GM12878 (cell line): ENCODE measurements around the gene ZNF106. TPM values are rescaled to one million over a fixed set of nuclear protein-coding genes. Genes with fewer than 3 reads are reported as not detected.

Experiments
- ATAC-seq: fragments of 200-7000 bp; cut with Tn5 transposase; 3 replicates; pipeline ENCODE4 v1.9.1; 2020; ENCODE audit warnings: mild to moderate bottlenecking, moderate library complexity
- BruUV-seq: library from RNA; stranded (reverse); fragments of 400-500 nt; replicated peaks from 2 replicates; lab custom pipeline; 2021; lab: Mats Ljungman, UMichigan
- CTCF ChIA-PET: fragments of 300-600 bp; sonication (Branson Sonifier 250); formaldehyde crosslinking; extraction: SDS; loops from one replicate; lab custom pipeline; 2021; ENCODE audit warnings: inconsistent platforms; lab: Yijun Ruan, JAX
- POLR2A ChIA-PET: fragments of 350-600 bp; formaldehyde crosslinking; extraction: SDS; loops from one replicate; lab custom pipeline; 2021; ENCODE audit warnings: inconsistent platforms; lab: Charles Lee
- RAD21 ChIA-PET: fragments of 300-600 bp; sonication (Branson Sonifier 250); formaldehyde crosslinking; loops from one replicate; lab custom pipeline; 2023; ENCODE audit warnings: antibody characterized with exemption; ENCODE audit not compliant: unreplicated experiment; lab: Charles Lee
- SMC1A ChIA-PET: fragments of 300-600 bp; sonication (Branson Sonifier 250); formaldehyde crosslinking; loops from one replicate; lab custom pipeline; 2023; ENCODE audit not compliant: unreplicated experiment, uncharacterized antibody; lab: Charles Lee
- DNase-seq: peaks from one replicate; pipeline ENCODE4 v3.0.0-alpha.2; 2011; ENCODE audit warnings: low read depth, low spot score
- FAIRE-seq: peaks from 3 replicates; lab custom pipeline; 2011; peaks lifted over from hg19 to GRCh38; lab: Jason Lieb, UNC
- H2AFZ ChIP-seq: 2 replicates; pipeline ENCODE4 v1.6.0; 2011; ENCODE audit warnings: low read depth, low read length, control low read depth; ENCODE audit not compliant: control insufficient read depth
- H3K27ac ChIP-seq: 2 replicates; pipeline ENCODE4 v1.5.1; 2011; ENCODE audit warnings: control low read depth; ENCODE audit not compliant: control insufficient read depth, insufficient read depth
- H3K27me3 ChIP-seq, 2 experiments: replicated peaks in 1 of 2; 2 replicates each; pipeline versions ENCODE4 v1.6.0 to v1.6.1; 2011; ENCODE audit warnings: low read length in 1 of 2; ENCODE audit not compliant: control insufficient read depth in 2 of 2, insufficient read depth in 2 of 2
- H3K36me3 ChIP-seq, 2 experiments: 2 replicates each; pipeline ENCODE4 v1.5.1; 2011; ENCODE audit warnings: low read length in 1 of 2; ENCODE audit not compliant: control insufficient read depth in 2 of 2, insufficient read depth in 2 of 2
- H3K4me1 ChIP-seq: 2 replicates; pipeline ENCODE4 v1.6.1; 2011; ENCODE audit warnings: mild to moderate bottlenecking, low read length, moderate library complexity, mixed read lengths; ENCODE audit not compliant: control insufficient read depth, insufficient read depth
- H3K4me2 ChIP-seq: 2 replicates; pipeline ENCODE4 v1.6.0; 2011; ENCODE audit warnings: control low read depth; ENCODE audit not compliant: control insufficient read depth, insufficient read depth
- H3K4me3 ChIP-seq: fragments of 200-600 bp; sonication (generic); 2 replicates; pipeline ENCODE4 v1.5.1; 2016
- H3K79me2 ChIP-seq: 2 replicates; pipeline ENCODE4 v1.6.0; 2011; ENCODE audit warnings: low read length; ENCODE audit not compliant: control insufficient read depth, insufficient read depth
- H3K9ac ChIP-seq: 2 replicates; pipeline ENCODE4 v1.8.0; 2011; ENCODE audit warnings: low read length, control low read depth, mixed read lengths; ENCODE audit not compliant: control insufficient read depth, insufficient read depth
- H3K9me3 ChIP-seq: replicated peaks from 3 replicates; pipeline ENCODE4 v1.5.1; 2011; ENCODE audit warnings: mild to moderate bottlenecking, low read length; ENCODE audit not compliant: control insufficient read depth, insufficient read depth
- H4K20me1 ChIP-seq: 2 replicates; pipeline ENCODE4 v1.6.0; 2011; ENCODE audit not compliant: control insufficient read depth, insufficient read depth
- GATAD2B ChIP-seq: fragments of 450-650 bp; conservative IDR thresholded peaks from 2 replicates; pipeline ENCODE4 v1.6.1; 2017; ENCODE audit warnings: low read depth, mild to moderate bottlenecking, moderate library complexity
- HDGF ChIP-seq: fragments of 450-650 bp; IDR thresholded peaks from 2 replicates; pipeline ENCODE4 v1.6.1; 2016; ENCODE audit warnings: antibody characterized with exemption
- IKZF1 ChIP-seq: fragments of 450-650 bp; conservative IDR thresholded peaks from 2 replicates; pipeline ENCODE4 v1.6.1; 2017; ENCODE audit warnings: antibody characterized with exemption, mild to moderate bottlenecking
- MEF2A ChIP-seq: IDR thresholded peaks from 2 replicates; pipeline ENCODE4 v1.6.1; 2011; ENCODE audit warnings: low read depth, mild to moderate bottlenecking, low read length, moderate library complexity; ENCODE audit not compliant: insufficient read depth
- MXI1 ChIP-seq: fragments of 150-350 bp; IDR thresholded peaks from 2 replicates; pipeline ENCODE4 v1.6.1; 2011; ENCODE audit warnings: low read depth, mild to moderate bottlenecking, inconsistent platforms, low read length, improper control_type of control experiment
- RUNX3 ChIP-seq: IDR thresholded peaks from 2 replicates; pipeline ENCODE4 v1.6.1; 2012; ENCODE audit warnings: low read length, inconsistent platforms
- SRF ChIP-seq, 2 experiments: IDR thresholded peaks; 2 replicates each; pipeline ENCODE4 v1.6.1; 2011; ENCODE audit warnings: low read depth in 2 of 2, low read length in 2 of 2, mild to moderate bottlenecking in 1 of 2, moderate library complexity in 1 of 2
- TCF7 ChIP-seq: IDR thresholded peaks from 2 replicates; pipeline ENCODE4 v1.6.1; 2014; ENCODE audit warnings: antibody characterized with exemption, borderline replicate concordance
- ZBED1 ChIP-seq: IDR thresholded peaks from 2 replicates; pipeline ENCODE4 v1.6.1; 2016; ENCODE audit warnings: borderline replicate concordance
- WGBS: methylation state at CpG from one replicate; pipeline ENCODE4 v1.1.6; 2016; ENCODE audit warnings: low lambda C conversion rate; ENCODE audit not compliant: insufficient replicate concordance, insufficient coverage; ENCODE audit errors: missing lambda C conversion rate; 5-methylcytosine and 5-hydroxymethylcytosine counted together
- in situ Hi-C: fragments of 300-500 bp; cut with MboI; formaldehyde crosslinking; loops from 9 replicates; pipeline ENCODE4 v1.14.3; 2018; ENCODE audit warnings: mixed read lengths
- intact Hi-C: fragments of 100-400 bp; cut with micrococcal nuclease; formaldehyde crosslinking; loops from one replicate; pipeline ENCODE4 v1.14.2; 2022; ENCODE audit not compliant: unreplicated experiment
- polyA plus RNA-seq, 11 experiments: library from polyadenylated mRNA; depleted of rRNA in 4 of 11; unstranded in 6 of 11; stranded (reverse) in 5 of 11; fragments of >200 nt; fragmentation: Nextera tagmentation in 4 of 11; fragmentation: Illumina TruSeq in 1 of 11; extraction: Ambion mirVana in 4 of 11; extraction: Trizol in 1 of 11; gene quantifications; 1 replicate in 1 of 11; 2 replicates in 10 of 11; pipeline versions ENCODE4 v1.2.1 to v1.2.3, GENCODE V29; 2011 to 2016; ENCODE audit warnings: inconsistent platforms in 2 of 11, missing spikeins in 2 of 11, low read depth in 1 of 11
- total RNA-seq, 4 experiments: library from RNA; depleted of rRNA in 3 of 4; stranded (reverse); fragments of >200 nt in 3 of 4; fragmentation: Illumina TruSeq in 1 of 4; extraction: Trizol in 1 of 4; gene quantifications; 2 replicates each; pipeline versions ENCODE4 v1.2.1 to v1.2.3, GENCODE V29; 2013 to 2021
- TF ChIP-seq, protein P1 (sequence below): fragments of 450-650 bp; IDR thresholded peaks from 2 replicates; pipeline ENCODE4 v1.6.1; 2016; ENCODE audit warnings: mild to moderate bottlenecking
- TF ChIP-seq, protein P2 (sequence below): IDR thresholded peaks from 2 replicates; pipeline ENCODE4 v1.6.1; 2011; ENCODE audit warnings: low read depth, low read length, improper control_type of control experiment, borderline replicate concordance
- TF ChIP-seq, protein P3 (sequence below): IDR thresholded peaks from 2 replicates; pipeline ENCODE4 v1.6.1; 2011; ENCODE audit warnings: low read depth, mild to moderate bottlenecking, low read length, moderate library complexity, borderline replicate concordance; ENCODE audit errors: extremely low read depth
- TF ChIP-seq, protein P4 (sequence below): fragments of 150-350 bp; IDR thresholded peaks from 2 replicates; pipeline ENCODE4 v1.6.1; 2016; ENCODE audit warnings: low read depth, low read length
- TF ChIP-seq, protein P5 (sequence below): fragments of 450-650 bp; IDR thresholded peaks from 2 replicates; pipeline ENCODE4 v1.6.1; 2016; ENCODE audit warnings: mild to moderate bottlenecking, moderate library complexity, borderline replicate concordance

The ZNF106 gene
- total and polyA plus RNA-seq, 10 of the 15 experiments (the other 5 are each of a cell fraction or from before 2014, with no cell fraction given), result 10.7 to 45.3 (median 32.5) TPM

DNA sequence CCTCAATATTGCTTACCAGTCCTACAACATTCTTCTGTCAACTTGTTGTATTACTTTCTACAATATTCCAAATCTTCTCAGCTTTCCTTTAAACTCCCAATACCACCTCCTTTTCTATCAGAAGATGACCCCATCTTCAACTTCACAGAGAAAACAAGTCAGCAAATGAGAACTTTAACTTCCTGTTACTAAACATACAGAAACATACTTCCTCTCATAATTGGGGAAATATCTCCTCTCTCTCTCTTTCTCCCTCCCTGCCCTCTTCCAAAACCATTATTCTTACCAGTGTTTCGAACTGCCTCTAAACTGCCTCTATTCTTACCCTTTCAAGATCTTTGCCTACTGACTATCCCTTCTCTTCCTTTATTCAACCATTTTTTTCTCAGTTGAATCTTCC lies 2.7 kb upstream of the ZNF106 start:
- Histone ChIP-seq H3K79me2 (peaks cover 53% of the 10 kb centered on the region), H3K36me3 (no peaks in the 10 kb centered on the region), H3K27ac (no peak overlapping the region), H3K9me3 (no peaks in the 10 kb centered on the region), H3K9ac (no peak overlapping the region), H4K20me1 (no peaks in the 10 kb centered on the region), H2AFZ (peak overlapping the region; percentile 54), H3K27me3 (no peaks in the 10 kb centered on the region), H3K4me3 (no peak overlapping the region), H3K4me2 (no peak overlapping the region), H3K4me1 (peaks cover 18% of the 10 kb centered on the region)
- in situ Hi-C loops (no loop called here), intact Hi-C loops (no loop called here)
- ChIA-PET POLR2A (interaction anchor here (0.6 to 3.3 kb wide), 6 partner anchors 10 to 150 kb away, joined by 3 to 37 read pairs (median 3); no protein-coding TSS in a partner anchor), RAD21 (interaction anchor here (2.9 kb wide), 1 partner anchor 11 kb away, joined by 13 read pairs; no protein-coding TSS in a partner anchor), SMC1A (interaction anchor here (1.3 to 3.3 kb wide), 2 partner anchors 10 to 11 kb away, joined by 3 to 21 read pairs; no protein-coding TSS in a partner anchor), CTCF (interaction anchor here (0.6 kb wide), 1 partner anchor 1016 kb away, joined by 3 read pairs; no protein-coding TSS in a partner anchor)
- no peak for DNase-seq
- no peak for ATAC-seq
- FAIRE-seq, result no peak
- BruUV-seq, result no TSS peak
- TF ChIP-seq, protein P1, sequence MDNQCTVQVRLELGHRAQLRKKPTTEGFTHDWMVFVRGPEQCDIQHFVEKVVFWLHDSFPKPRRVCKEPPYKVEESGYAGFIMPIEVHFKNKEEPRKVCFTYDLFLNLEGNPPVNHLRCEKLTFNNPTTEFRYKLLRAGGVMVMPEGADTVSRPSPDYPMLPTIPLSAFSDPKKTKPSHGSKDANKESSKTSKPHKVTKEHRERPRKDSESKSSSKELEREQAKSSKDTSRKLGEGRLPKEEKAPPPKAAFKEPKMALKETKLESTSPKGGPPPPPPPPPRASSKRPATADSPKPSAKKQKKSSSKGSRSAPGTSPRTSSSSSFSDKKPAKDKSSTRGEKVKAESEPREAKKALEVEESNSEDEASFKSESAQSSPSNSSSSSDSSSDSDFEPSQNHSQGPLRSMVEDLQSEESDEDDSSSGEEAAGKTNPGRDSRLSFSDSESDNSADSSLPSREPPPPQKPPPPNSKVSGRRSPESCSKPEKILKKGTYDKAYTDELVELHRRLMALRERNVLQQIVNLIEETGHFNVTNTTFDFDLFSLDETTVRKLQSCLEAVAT, result no peak
- TF ChIP-seq HDGF (no peak), MEF2A (no peak), IKZF1 (no peak), SRF (IDR thresholded peaks at IDR 0.05; ENCODE audit: low read depth in 2 of 2, low read length in 2 of 2) (no peak), GATAD2B (no peak), MXI1 (no peak), TCF7 (no peak), RUNX3 (no peak), ZBED1 (no peak)
- TF ChIP-seq, protein P2, sequence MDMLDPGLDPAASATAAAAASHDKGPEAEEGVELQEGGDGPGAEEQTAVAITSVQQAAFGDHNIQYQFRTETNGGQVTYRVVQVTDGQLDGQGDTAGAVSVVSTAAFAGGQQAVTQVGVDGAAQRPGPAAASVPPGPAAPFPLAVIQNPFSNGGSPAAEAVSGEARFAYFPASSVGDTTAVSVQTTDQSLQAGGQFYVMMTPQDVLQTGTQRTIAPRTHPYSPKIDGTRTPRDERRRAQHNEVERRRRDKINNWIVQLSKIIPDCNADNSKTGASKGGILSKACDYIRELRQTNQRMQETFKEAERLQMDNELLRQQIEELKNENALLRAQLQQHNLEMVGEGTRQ, result no peak
- TF ChIP-seq, protein P3, sequence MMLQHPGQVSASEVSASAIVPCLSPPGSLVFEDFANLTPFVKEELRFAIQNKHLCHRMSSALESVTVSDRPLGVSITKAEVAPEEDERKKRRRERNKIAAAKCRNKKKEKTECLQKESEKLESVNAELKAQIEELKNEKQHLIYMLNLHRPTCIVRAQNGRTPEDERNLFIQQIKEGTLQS, result no peak
- TF ChIP-seq, protein P4, sequence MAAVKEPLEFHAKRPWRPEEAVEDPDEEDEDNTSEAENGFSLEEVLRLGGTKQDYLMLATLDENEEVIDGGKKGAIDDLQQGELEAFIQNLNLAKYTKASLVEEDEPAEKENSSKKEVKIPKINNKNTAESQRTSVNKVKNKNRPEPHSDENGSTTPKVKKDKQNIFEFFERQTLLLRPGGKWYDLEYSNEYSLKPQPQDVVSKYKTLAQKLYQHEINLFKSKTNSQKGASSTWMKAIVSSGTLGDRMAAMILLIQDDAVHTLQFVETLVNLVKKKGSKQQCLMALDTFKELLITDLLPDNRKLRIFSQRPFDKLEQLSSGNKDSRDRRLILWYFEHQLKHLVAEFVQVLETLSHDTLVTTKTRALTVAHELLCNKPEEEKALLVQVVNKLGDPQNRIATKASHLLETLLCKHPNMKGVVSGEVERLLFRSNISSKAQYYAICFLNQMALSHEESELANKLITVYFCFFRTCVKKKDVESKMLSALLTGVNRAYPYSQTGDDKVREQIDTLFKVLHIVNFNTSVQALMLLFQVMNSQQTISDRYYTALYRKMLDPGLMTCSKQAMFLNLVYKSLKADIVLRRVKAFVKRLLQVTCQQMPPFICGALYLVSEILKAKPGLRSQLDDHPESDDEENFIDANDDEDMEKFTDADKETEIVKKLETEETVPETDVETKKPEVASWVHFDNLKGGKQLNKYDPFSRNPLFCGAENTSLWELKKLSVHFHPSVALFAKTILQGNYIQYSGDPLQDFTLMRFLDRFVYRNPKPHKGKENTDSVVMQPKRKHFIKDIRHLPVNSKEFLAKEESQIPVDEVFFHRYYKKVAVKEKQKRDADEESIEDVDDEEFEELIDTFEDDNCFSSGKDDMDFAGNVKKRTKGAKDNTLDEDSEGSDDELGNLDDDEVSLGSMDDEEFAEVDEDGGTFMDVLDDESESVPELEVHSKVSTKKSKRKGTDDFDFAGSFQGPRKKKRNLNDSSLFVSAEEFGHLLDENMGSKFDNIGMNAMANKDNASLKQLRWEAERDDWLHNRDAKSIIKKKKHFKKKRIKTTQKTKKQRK, result no peak
- TF ChIP-seq, protein P5, sequence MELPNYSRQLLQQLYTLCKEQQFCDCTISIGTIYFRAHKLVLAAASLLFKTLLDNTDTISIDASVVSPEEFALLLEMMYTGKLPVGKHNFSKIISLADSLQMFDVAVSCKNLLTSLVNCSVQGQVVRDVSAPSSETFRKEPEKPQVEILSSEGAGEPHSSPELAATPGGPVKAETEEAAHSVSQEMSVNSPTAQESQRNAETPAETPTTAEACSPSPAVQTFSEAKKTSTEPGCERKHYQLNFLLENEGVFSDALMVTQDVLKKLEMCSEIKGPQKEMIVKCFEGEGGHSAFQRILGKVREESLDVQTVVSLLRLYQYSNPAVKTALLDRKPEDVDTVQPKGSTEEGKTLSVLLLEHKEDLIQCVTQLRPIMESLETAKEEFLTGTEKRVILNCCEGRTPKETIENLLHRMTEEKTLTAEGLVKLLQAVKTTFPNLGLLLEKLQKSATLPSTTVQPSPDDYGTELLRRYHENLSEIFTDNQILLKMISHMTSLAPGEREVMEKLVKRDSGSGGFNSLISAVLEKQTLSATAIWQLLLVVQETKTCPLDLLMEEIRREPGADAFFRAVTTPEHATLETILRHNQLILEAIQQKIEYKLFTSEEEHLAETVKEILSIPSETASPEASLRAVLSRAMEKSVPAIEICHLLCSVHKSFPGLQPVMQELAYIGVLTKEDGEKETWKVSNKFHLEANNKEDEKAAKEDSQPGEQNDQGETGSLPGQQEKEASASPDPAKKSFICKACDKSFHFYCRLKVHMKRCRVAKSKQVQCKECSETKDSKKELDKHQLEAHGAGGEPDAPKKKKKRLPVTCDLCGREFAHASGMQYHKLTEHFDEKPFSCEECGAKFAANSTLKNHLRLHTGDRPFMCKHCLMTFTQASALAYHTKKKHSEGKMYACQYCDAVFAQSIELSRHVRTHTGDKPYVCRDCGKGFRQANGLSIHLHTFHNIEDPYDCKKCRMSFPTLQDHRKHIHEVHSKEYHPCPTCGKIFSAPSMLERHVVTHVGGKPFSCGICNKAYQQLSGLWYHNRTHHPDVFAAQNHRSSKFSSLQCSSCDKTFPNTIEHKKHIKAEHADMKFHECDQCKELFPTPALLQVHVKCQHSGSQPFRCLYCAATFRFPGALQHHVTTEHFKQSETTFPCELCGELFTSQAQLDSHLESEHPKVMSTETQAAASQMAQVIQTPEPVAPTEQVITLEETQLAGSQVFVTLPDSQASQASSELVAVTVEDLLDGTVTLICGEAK, result no peak
- 39% methylated on average over 1 of the region's 1 CpG for WGBS
